BLaER1 (cell line): ENCODE data around the gene KIF1A.
"Not testable (repeated sequence)": the region's sequence is repeated elsewhere in the genome, so short reads cannot be mapped to it uniquely, and the experiment has no call there.

Experiments
- H3K27ac ChIP-seq: shearing (Covaris generic); formaldehyde crosslinking; 2 replicates; pipeline ENCODE4 v1.8.1; 2022
- H3K27me3 ChIP-seq: shearing (Covaris generic); formaldehyde crosslinking; 2 replicates; pipeline ENCODE4 v1.8.1; 2022
- H3K36me3 ChIP-seq: shearing (Covaris generic); formaldehyde crosslinking; 2 replicates; pipeline ENCODE4 v1.8.1; 2022
- H3K4me1 ChIP-seq: shearing (Covaris generic); formaldehyde crosslinking; 2 replicates; pipeline ENCODE4 v1.8.1; 2022
- H3K4me2 ChIP-seq: shearing (Covaris generic); formaldehyde crosslinking; 2 replicates; pipeline ENCODE4 v1.8.1; 2022
- H3K4me3 ChIP-seq: shearing (Covaris generic); formaldehyde crosslinking; 2 replicates; pipeline ENCODE4 v1.8.1; 2022
- H3K9ac ChIP-seq: shearing (Covaris generic); formaldehyde crosslinking; 2 replicates; pipeline ENCODE4 v1.8.1; 2022
- H3K9me3 ChIP-seq: shearing (Covaris generic); formaldehyde crosslinking; 2 replicates; pipeline ENCODE4 v1.8.1; 2022
- H4K20me1 ChIP-seq: shearing (Covaris generic); formaldehyde crosslinking; 2 replicates; pipeline ENCODE4 v1.8.1; 2022
- Cebpa-rat ChIP-seq: shearing (Covaris generic); IDR thresholded peaks from 2 replicates; pipeline ENCODE4 v1.8.1; 2022

Gene KIF1A

GRCh38 chr2:240685771-240686371, 134.1 kb downstream of the KIF1A start:
- Histone ChIP-seq H3K9me3 (no peaks in the 10 kb centered on the region), H3K9ac (no peak overlapping the region), H3K4me1 (peaks cover 19% of the 10 kb centered on the region), H4K20me1 (no peaks in the 10 kb centered on the region), H3K27me3 (no peaks in the 10 kb centered on the region), H3K4me3 (no peak overlapping the region), H3K36me3 (no peaks in the 10 kb centered on the region), H3K4me2 (no peak overlapping the region), H3K27ac (no peak overlapping the region)
- TF ChIP-seq Cebpa-rat, result no peak

GRCh38 chr2:240683980-240684728, 135.9 kb downstream of the KIF1A start:
- H3K27me3 ChIP-seq, H3K36me3 ChIP-seq, H4K20me1 ChIP-seq, H3K9me3 ChIP-seq, H3K9ac ChIP-seq, H3K27ac ChIP-seq, H3K4me3 ChIP-seq: not testable (repeated sequence)
- Histone ChIP-seq H3K4me1 (peaks cover 12% of the 10 kb centered on the region; the same call in 1 of the 2 replicates), H3K4me2 (peak overlapping the region; percentile 47)

- H3K4me3 ChIP-seq, H3K9me3 ChIP-seq, H3K36me3 ChIP-seq, H3K27ac ChIP-seq, H3K9ac ChIP-seq, H3K27me3 ChIP-seq, H4K20me1 ChIP-seq: not testable (repeated sequence)
- Histone ChIP-seq H3K4me2 (peak overlapping the region; percentile 47), H3K4me1 (peaks cover 12% of the 10 kb centered on the region; the same call in 1 of the 2 replicates)
Measured at GRCh38 chr2:240683329-240683979, 136.6 kb downstream of the KIF1A start.

- H3K27ac ChIP-seq, H3K27me3 ChIP-seq, H3K4me3 ChIP-seq, H3K4me2 ChIP-seq, H4K20me1 ChIP-seq, H3K36me3 ChIP-seq, H3K9ac ChIP-seq, H3K9me3 ChIP-seq: not testable (repeated sequence)
- H3K4me1 ChIP-seq, result peaks cover 12% of the 10 kb centered on the region; the same call in 1 of the 2 replicates
Measured at GRCh38 chr2:240682431-240683224, 137.4 kb downstream of the KIF1A start, which contains the start of gene AQP12B. AQP12B (minus strand) TSS chr2:240682885; CDS start chr2:240682837, 48 bp downstream.

GRCh38 chr2:240680185-240680584, 139.8 kb downstream of the KIF1A start:
- H3K27me3 ChIP-seq, H3K27ac ChIP-seq, H3K4me1 ChIP-seq, H4K20me1 ChIP-seq, H3K4me3 ChIP-seq, H3K9ac ChIP-seq, H3K4me2 ChIP-seq, H3K36me3 ChIP-seq, H3K9me3 ChIP-seq: not testable (repeated sequence)

GRCh38 chr2:240678909-240679308, 141.1 kb downstream of the KIF1A start:
- H3K4me1 ChIP-seq, H4K20me1 ChIP-seq, H3K9me3 ChIP-seq, H3K4me2 ChIP-seq, H3K4me3 ChIP-seq, H3K27me3 ChIP-seq, H3K27ac ChIP-seq, H3K9ac ChIP-seq, H3K36me3 ChIP-seq: not testable (repeated sequence)

GRCh38 chr2:240678043-240678442, 142.0 kb downstream of the KIF1A start:
- not testable (repeated sequence) for H3K27ac ChIP-seq, H3K4me1 ChIP-seq, H3K9me3 ChIP-seq, H3K27me3 ChIP-seq, H4K20me1 ChIP-seq, H3K9ac ChIP-seq, H3K4me3 ChIP-seq, H3K4me2 ChIP-seq, H3K36me3 ChIP-seq

- not testable (repeated sequence) for H3K4me1 ChIP-seq, H4K20me1 ChIP-seq, H3K4me3 ChIP-seq, H3K9me3 ChIP-seq, H3K9ac ChIP-seq, H3K36me3 ChIP-seq, H3K4me2 ChIP-seq, H3K27ac ChIP-seq, H3K27me3 ChIP-seq
Measured at GRCh38 chr2:240675345-240675744, 144.7 kb downstream of the KIF1A start.

GRCh38 chr2:240674461-240675184, 145.4 kb downstream of the KIF1A start:
- peak overlapping the region; percentile 39 for H3K4me2 ChIP-seq
- H3K36me3 ChIP-seq, H3K4me3 ChIP-seq, H4K20me1 ChIP-seq, H3K4me1 ChIP-seq, H3K9ac ChIP-seq, H3K9me3 ChIP-seq, H3K27ac ChIP-seq, H3K27me3 ChIP-seq: not testable (repeated sequence)
